CD1c-positive myeloid dendritic cell (primary cell): ENCODE results near the gene SPRYD4.
"Not testable (repeated sequence)": the region's sequence is repeated elsewhere in the genome, so short reads cannot be mapped to it uniquely, and the experiment has no call there.

ENCODE experiments used
- DNase-seq: peaks from one replicate; pipeline ENCODE4 v3.0.0-alpha.2; 2016; ENCODE audit errors: extremely low spot score

SPRYD4 gene

GRCh38 chr12:56468216-56469006, at the start of gene SPRYD4:
TSS of gene SPRYD4 (plus strand) at chr12:56468578. CDS start at chr12:56468592, 14 bp downstream.
- peak; percentile 98 for DNase-seq

- peak; percentile 8 for DNase-seq
These were observed 48.0 kb upstream of the SPRYD4 start for GRCh38 chr12:56420411-56420810.

GRCh38 chr12:56425193-56425592, 43.2 kb upstream of the SPRYD4 start:
- DNase-seq = no peak

GRCh38 chr12:56425940-56426438, 42.4 kb upstream of the SPRYD4 start:
- no peak for DNase-seq

- DNase-seq = no peak
These were observed 37.1 kb upstream of the SPRYD4 start for GRCh38 chr12:56431288-56431687.

- no peak for DNase-seq
These were observed 36.5 kb upstream of the SPRYD4 start for GRCh38 chr12:56431850-56432249.

- DNase-seq = no peak
These were observed 33.5 kb upstream of the SPRYD4 start for GRCh38 chr12:56434828-56435227.

GRCh38 chr12:56437430-56438176, 30.8 kb upstream of the SPRYD4 start:
- DNase-seq = no peak

GRCh38 chr12:56443208-56443607, 25.2 kb upstream of the SPRYD4 start:
- DNase-seq = not testable (repeated sequence)

GRCh38 chr12:56448860-56449621, 19.3 kb upstream of the SPRYD4 start, which contains the start of gene TIMELESS:
TSS of gene TIMELESS (minus strand) at chr12:56449426. CDS start at chr12:56434170, 15,256 bp downstream.
- DNase-seq = peak; percentile 94

GRCh38 chr12:56449622-56449984, 18.8 kb upstream of the SPRYD4 start:
- no peak for DNase-seq

GRCh38 chr12:56450241-56450640, 18.1 kb upstream of the SPRYD4 start:
- no peak for DNase-seq

- no peak for DNase-seq
These were observed 17.2 kb upstream of the SPRYD4 start for GRCh38 chr12:56451147-56451546.

- DNase-seq = no peak
These were observed 13.8 kb upstream of the SPRYD4 start, which contains the start of gene MIP for GRCh38 chr12:56454557-56454956. TSS of gene MIP (minus strand) at chr12:56454657. CDS start at chr12:56454613, 44 bp downstream.

- DNase-seq = no peak
These were observed 10.6 kb upstream of the SPRYD4 start for GRCh38 chr12:56457817-56458216.

- DNase-seq = no peak
These were observed 6.9 kb upstream of the SPRYD4 start for GRCh38 chr12:56461235-56462159.

GRCh38 chr12:56462565-56462964, 5.8 kb upstream of the SPRYD4 start:
- no peak for DNase-seq

- peak; percentile 8 for DNase-seq
These were observed 891 bp downstream of the SPRYD4 start for GRCh38 chr12:56469007-56469930.

- no peak for DNase-seq
These were observed 6.0 kb downstream of the SPRYD4 start for GRCh38 chr12:56474389-56474788.

GRCh38 chr12:56476143-56476542, 7.8 kb downstream of the SPRYD4 start:
- DNase-seq = no peak
